Nephron progenitor cell (in vitro differentiated cells): ENCODE measurements around the gene NR1H2.
A peak's percentile ranks its signal among the peaks of the same experiment; 100 is the strongest.

ENCODE experiments used
- DNase-seq: peaks from one replicate; pipeline ENCODE4 v3.0.0; 2021
- H3K27ac Mint-ChIP-seq: 2 replicates; pipeline ENCODE4 v1.8.0; 2021; ENCODE audit warnings: mild to moderate bottlenecking, moderate library complexity, mixed read lengths
- H3K27me3 Mint-ChIP-seq: 2 replicates; pipeline ENCODE4 v1.8.0; 2021; ENCODE audit warnings: mild to moderate bottlenecking, low read depth, mixed read lengths; ENCODE audit not compliant: poor library complexity
- H3K36me3 Mint-ChIP-seq: 2 replicates; pipeline ENCODE4 v1.8.0; 2021; ENCODE audit warnings: low read depth, mixed read lengths
- H3K4me1 Mint-ChIP-seq: 2 replicates; pipeline ENCODE4 v1.8.0; 2021; ENCODE audit warnings: mixed read lengths
- H3K4me3 Mint-ChIP-seq: 2 replicates; pipeline ENCODE4 v1.8.0; 2021; ENCODE audit warnings: mild to moderate bottlenecking, moderate library complexity, mixed read lengths
- H3K9me3 Mint-ChIP-seq: 2 replicates; pipeline ENCODE4 v1.8.0; 2021; ENCODE audit warnings: mild to moderate bottlenecking, moderate library complexity, mixed read lengths
- CTCF ChIP-seq: fragments of 200-600 bp; sonication (generic); IDR thresholded peaks from 2 replicates; pipeline ENCODE4 v1.5.0; 2021; ENCODE audit warnings: antibody characterized with exemption

The NR1H2 gene

GRCh38 chr19:50380751-50381151 is 4.5 kb downstream of the NR1H2 start:
- no peaks in the 10 kb centered on the region for H3K9me3 Mint-ChIP-seq
- peaks cover 39% of the 10 kb centered on the region for H3K36me3 Mint-ChIP-seq
- DNase-seq, result no peak
- peaks cover 24% of the 10 kb centered on the region for H3K4me1 Mint-ChIP-seq
- no peak overlapping the region for H3K27ac Mint-ChIP-seq
- no peak overlapping the region for H3K4me3 Mint-ChIP-seq
- TF ChIP-seq CTCF, result no peak
- no peaks in the 10 kb centered on the region for H3K27me3 Mint-ChIP-seq

GRCh38 chr19:50381881-50382729 is 5.8 kb downstream of the NR1H2 start:
- peaks cover 40% of the 10 kb centered on the region for H3K36me3 Mint-ChIP-seq
- H3K4me1 Mint-ChIP-seq, result peaks cover 27% of the 10 kb centered on the region
- DNase-seq, result no peak
- no peak overlapping the region for H3K4me3 Mint-ChIP-seq
- H3K9me3 Mint-ChIP-seq, result no peaks in the 10 kb centered on the region
- no peak for TF ChIP-seq CTCF
- H3K27ac Mint-ChIP-seq, result no peak overlapping the region
- H3K27me3 Mint-ChIP-seq, result no peaks in the 10 kb centered on the region

- H3K4me3 Mint-ChIP-seq, result peak overlapping the region; percentile 93
- no peak for DNase-seq
- H3K4me1 Mint-ChIP-seq, result peaks cover 33% of the 10 kb centered on the region
- no peak for TF ChIP-seq CTCF
- peak overlapping the region; percentile 43 for H3K27ac Mint-ChIP-seq
- H3K27me3 Mint-ChIP-seq, result no peaks in the 10 kb centered on the region
- no peaks in the 10 kb centered on the region for H3K9me3 Mint-ChIP-seq
- H3K36me3 Mint-ChIP-seq, result peaks cover 42% of the 10 kb centered on the region
These were observed 7.0 kb downstream of the NR1H2 start for GRCh38 chr19:50383001-50383851.

- H3K4me3 Mint-ChIP-seq, result peak within 1 kb of the TSS; percentile 93
- no peaks in the 10 kb centered on the region for H3K9me3 Mint-ChIP-seq
- H3K27me3 Mint-ChIP-seq, result no peaks in the 10 kb centered on the region
- H3K36me3 Mint-ChIP-seq, result peaks cover 44% of the 10 kb centered on the region
- TF ChIP-seq CTCF, result no peak
- peak; percentile 100 for DNase-seq
- H3K27ac Mint-ChIP-seq, result peak within 1 kb of the TSS; percentile 93
- H3K4me1 Mint-ChIP-seq, result peaks cover 33% of the 10 kb centered on the region
These were observed 7.8 kb downstream of the NR1H2 start, which contains the start of gene POLD1 for GRCh38 chr19:50383852-50384684. TSS of gene POLD1 (plus strand) at chr19:50384347. CDS start at chr19:50398852, 14,505 bp downstream.

GRCh38 chr19:50384685-50385535 is 8.7 kb downstream of the NR1H2 start:
- no peak for TF ChIP-seq CTCF
- H3K27ac Mint-ChIP-seq, result peak overlapping the region; percentile 80
- peaks cover 36% of the 10 kb centered on the region for H3K36me3 Mint-ChIP-seq
- no peaks in the 10 kb centered on the region for H3K27me3 Mint-ChIP-seq
- peaks cover 33% of the 10 kb centered on the region for H3K4me1 Mint-ChIP-seq
- no peak for DNase-seq
- no peaks in the 10 kb centered on the region for H3K9me3 Mint-ChIP-seq
- H3K4me3 Mint-ChIP-seq, result peak overlapping the region; percentile 93
